Measurements from ENCODE around the gene GOPC.

- TF ChIP-seq CTCF (CRISPR knock-in tag; IDR thresholded peaks at IDR 0.05), result no peak
- TF ChIP-seq ZSCAN29 (CRISPR knock-in tag; conservative IDR thresholded peaks at IDR 0.05), result no peak
- TF ChIP-seq HMG20B (CRISPR knock-in tag; conservative IDR thresholded peaks at IDR 0.05), result no peak
- no peak for TF ChIP-seq ASH2L (IDR thresholded peaks at IDR 0.05; ENCODE audit: insufficient read length, low read depth, low read length)
- no peak for TF ChIP-seq ZNF644 (CRISPR knock-in tag; IDR thresholded peaks at IDR 0.05; ENCODE audit: low read depth)
- TF ChIP-seq ZNF24 (IDR thresholded peaks at IDR 0.05), result no peak
- TF ChIP-seq ZBTB7A (CRISPR knock-in tag; IDR thresholded peaks at IDR 0.05), result no peak
- TF ChIP-seq ZFX (CRISPR knock-in tag; IDR thresholded peaks at IDR 0.05; ENCODE audit: low read depth), result no peak
- TF ChIP-seq PLRG1 (conservative IDR thresholded peaks at IDR 0.05), result no peak
- no peak for TF ChIP-seq ZBTB33 (CRISPR knock-in tag; IDR thresholded peaks at IDR 0.05)
- no peak for TF ChIP-seq SATB2 (CRISPR knock-in tag; IDR thresholded peaks at IDR 0.05)
- TF ChIP-seq POLR2AphosphoS5 (IDR thresholded peaks at IDR 0.05; ENCODE audit: low read depth, low read length), result no peak
Measured at GRCh38 chr6:117568247-117568646, 34.1 kb downstream of the GOPC start.
